Measurements from ENCODE around the gene COX19.

- no peak for TF ChIP-seq CTCF (IDR thresholded peaks at IDR 0.05; ENCODE audit: low read length)
- TF ChIP-seq EZH2phosphoT487 (IDR thresholded peaks at IDR 0.05; ENCODE audit: low read length) = no peak
These were observed 21.6 kb downstream of the COX19 start for GRCh38 chr7:953547-954327.
